BE2C (cell line): ENCODE results near the gene TMEM163.

Source experiments
- DNase-seq: peaks from one replicate; pipeline ENCODE4 v3.0.0-alpha.2; 2020
- H3K27me3 ChIP-seq: fragments of 250-450 bp; sonication (Bioruptor Pico); 2 replicates; pipeline ENCODE4 v1.5.1; 2020; ENCODE audit warnings: mild to moderate bottlenecking
- H3K36me3 ChIP-seq: fragments of 250-450 bp; sonication (Bioruptor Pico); 2 replicates; pipeline ENCODE4 v1.5.1; 2020; ENCODE audit warnings: mild to moderate bottlenecking
- H3K4me1 ChIP-seq: fragments of 250-450 bp; sonication (Bioruptor Pico); 2 replicates; pipeline ENCODE4 v1.5.1; 2020
- H3K4me3 ChIP-seq: 2 replicates; pipeline ENCODE4 v1.5.1; 2011; ENCODE audit warnings: low read depth, low read length
- H3K9me3 ChIP-seq: fragments of 250-450 bp; sonication (Bioruptor Pico); 2 replicates; pipeline ENCODE4 v1.5.1; 2020
- TF ChIP-seq, protein P1 (sequence below): IDR thresholded peaks from 2 replicates; pipeline ENCODE4 v1.5.1; 2012; ENCODE audit warnings: mild to moderate bottlenecking, low read depth, low read length

The TMEM163 gene

DNA sequence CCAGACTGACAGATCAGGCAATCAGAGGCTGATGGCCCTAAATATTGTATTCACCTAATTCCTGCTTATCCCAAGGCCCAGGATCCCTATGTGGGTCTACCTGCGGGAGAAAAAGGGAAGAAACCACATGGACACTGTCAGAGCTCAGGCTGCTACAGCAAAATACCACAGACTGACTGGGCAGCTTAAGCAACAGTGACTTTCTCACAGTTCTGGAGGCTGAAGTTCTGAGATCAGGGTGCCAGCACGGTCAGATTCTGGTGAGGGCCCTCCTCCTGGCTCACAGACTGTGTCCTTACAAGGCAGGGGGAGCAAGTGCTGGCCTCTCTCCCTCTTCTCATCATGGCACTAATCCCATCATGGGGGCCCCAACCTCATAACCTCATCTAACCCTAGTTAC, 181.7 kb downstream of the TMEM163 start:
- TF ChIP-seq, protein P1, sequence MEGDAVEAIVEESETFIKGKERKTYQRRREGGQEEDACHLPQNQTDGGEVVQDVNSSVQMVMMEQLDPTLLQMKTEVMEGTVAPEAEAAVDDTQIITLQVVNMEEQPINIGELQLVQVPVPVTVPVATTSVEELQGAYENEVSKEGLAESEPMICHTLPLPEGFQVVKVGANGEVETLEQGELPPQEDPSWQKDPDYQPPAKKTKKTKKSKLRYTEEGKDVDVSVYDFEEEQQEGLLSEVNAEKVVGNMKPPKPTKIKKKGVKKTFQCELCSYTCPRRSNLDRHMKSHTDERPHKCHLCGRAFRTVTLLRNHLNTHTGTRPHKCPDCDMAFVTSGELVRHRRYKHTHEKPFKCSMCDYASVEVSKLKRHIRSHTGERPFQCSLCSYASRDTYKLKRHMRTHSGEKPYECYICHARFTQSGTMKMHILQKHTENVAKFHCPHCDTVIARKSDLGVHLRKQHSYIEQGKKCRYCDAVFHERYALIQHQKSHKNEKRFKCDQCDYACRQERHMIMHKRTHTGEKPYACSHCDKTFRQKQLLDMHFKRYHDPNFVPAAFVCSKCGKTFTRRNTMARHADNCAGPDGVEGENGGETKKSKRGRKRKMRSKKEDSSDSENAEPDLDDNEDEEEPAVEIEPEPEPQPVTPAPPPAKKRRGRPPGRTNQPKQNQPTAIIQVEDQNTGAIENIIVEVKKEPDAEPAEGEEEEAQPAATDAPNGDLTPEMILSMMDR: no peak
- no peaks in the 10 kb centered on the region for H3K36me3 ChIP-seq
- no peak overlapping the region for H3K4me3 ChIP-seq
- DNase-seq: no peak
- no peaks in the 10 kb centered on the region for H3K9me3 ChIP-seq
- no peaks in the 10 kb centered on the region for H3K4me1 ChIP-seq
- no peaks in the 10 kb centered on the region for H3K27me3 ChIP-seq

GRCh38 chr2:134536296-134536695, 182.5 kb downstream of the TMEM163 start:
- Histone ChIP-seq H3K4me3 (no peak overlapping the region), H3K9me3 (no peaks in the 10 kb centered on the region), H3K27me3 (no peaks in the 10 kb centered on the region), H3K36me3 (no peaks in the 10 kb centered on the region), H3K4me1 (no peaks in the 10 kb centered on the region)
- TF ChIP-seq, protein P1: no peak
- no peak for DNase-seq

DNA sequence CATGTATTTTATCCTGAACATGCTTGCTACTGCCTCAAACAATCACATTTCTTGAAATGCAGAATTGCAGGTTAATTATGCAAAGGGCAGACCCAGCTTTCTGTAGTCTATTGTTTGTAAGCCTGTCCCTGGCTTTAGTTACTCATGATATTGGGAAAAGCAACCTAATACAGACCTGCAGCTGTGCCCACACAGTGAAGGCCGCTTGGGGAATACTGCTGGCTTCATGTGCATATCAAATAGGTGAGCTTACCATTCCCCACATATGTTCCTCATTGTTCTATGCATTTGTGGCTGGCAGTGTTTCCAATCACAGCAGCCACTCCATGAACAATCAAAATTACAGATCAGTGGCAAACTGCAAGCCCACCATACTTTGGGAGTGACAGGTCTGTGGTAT, 186.3 kb downstream of the TMEM163 start:
- TF ChIP-seq, protein P1: no peak
- H3K36me3 ChIP-seq: no peaks in the 10 kb centered on the region
- no peaks in the 10 kb centered on the region for H3K4me1 ChIP-seq
- no peak overlapping the region for H3K4me3 ChIP-seq
- H3K9me3 ChIP-seq: no peaks in the 10 kb centered on the region
- no peaks in the 10 kb centered on the region for H3K27me3 ChIP-seq
- DNase-seq: no peak

DNA sequence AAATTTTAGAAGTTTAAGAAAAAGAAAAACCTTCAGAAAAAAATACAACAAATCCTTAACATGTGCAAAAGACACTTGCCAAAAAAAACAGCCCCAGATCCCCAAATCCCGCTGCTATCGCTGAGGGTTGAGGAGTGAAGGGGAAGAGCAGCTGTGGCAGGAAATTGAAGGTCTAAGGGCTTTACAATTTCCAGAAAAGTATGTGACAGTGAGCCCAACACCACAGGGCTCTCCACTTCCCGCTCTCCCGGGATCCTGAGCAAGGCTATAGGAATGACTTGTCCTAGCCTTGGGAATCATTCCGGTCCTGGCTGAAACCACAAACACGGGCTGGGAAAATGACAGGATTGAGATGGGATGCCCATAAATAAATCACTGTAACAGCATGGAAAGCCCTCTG, 191.4 kb downstream of the TMEM163 start:
- H3K9me3 ChIP-seq: no peaks in the 10 kb centered on the region
- no peak for DNase-seq

DNA sequence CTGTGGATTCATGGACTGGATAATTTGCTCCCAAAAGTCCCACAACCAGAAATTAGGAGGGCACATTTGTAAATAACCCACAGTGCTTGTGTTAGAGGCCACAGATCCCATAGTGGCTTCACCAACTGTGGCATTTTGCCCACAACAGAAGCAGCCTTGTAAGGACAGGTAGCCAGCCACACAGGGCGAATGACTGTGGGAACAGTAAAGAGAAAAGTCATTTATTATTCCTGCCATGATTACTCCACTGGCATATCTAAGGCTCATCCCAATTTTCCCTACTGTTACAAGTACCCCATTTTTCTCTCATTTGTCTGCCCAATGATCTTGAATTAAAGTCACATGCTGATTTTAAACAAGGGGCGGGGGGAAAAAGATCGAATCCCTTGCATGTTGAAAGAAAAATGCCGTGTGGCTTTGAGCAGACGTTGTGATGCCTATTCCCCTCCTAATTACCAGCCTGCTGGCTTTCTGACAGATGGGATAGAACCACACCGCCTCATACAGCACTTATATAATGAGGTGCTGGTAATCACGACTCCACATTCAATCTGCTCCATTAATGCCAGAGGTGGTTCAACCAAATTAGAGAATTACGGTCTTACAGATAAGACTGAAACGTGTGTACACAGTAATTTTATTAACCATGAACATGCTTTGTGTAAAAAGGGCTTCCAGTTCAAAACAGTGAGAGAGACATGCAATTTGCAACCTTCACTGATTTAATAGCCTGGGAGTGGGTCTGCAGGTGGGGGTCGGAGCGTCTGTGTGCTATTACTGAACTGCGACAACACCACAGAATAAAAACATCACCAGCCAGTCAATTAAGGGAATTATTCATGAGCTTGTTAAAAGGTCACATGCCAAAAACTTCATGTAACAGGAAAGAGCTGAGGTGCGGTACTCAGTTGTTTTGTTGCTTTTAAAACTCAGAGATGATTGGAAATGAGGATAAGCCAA, 196.0 kb downstream of the TMEM163 start:
- Histone ChIP-seq H3K36me3 (no peaks in the 10 kb centered on the region), H3K9me3 (no peaks in the 10 kb centered on the region), H3K27me3 (no peaks in the 10 kb centered on the region), H3K4me3 (no peak overlapping the region), H3K4me1 (no peaks in the 10 kb centered on the region)
- TF ChIP-seq, protein P1: no peak
- DNase-seq: no peak

More for the DNA sequence above, 191.4 kb downstream of the TMEM163 start:
- H3K27me3 ChIP-seq: no peaks in the 10 kb centered on the region
- H3K4me1 ChIP-seq: no peaks in the 10 kb centered on the region
- no peaks in the 10 kb centered on the region for H3K36me3 ChIP-seq
- H3K4me3 ChIP-seq: no peak overlapping the region
- TF ChIP-seq, protein P1: no peak

GRCh38 chr2:134518101-134518500, 200.7 kb downstream of the TMEM163 start:
- H3K9me3 ChIP-seq: no peaks in the 10 kb centered on the region
- H3K27me3 ChIP-seq: no peaks in the 10 kb centered on the region
- no peak for DNase-seq
- no peaks in the 10 kb centered on the region for H3K36me3 ChIP-seq
- H3K4me3 ChIP-seq: no peak overlapping the region
- H3K4me1 ChIP-seq: no peaks in the 10 kb centered on the region
- TF ChIP-seq, protein P1: no peak
